HL-60/S4 treated with phorbol 12-myristate 13-acetate at 8.2 ng/mL for 4 days and 3 days (cell line): Measurements from ENCODE around the gene BABAM2.

Source experiments
- in situ Hi-C: fragments of 300-500 bp; cut with MboI; formaldehyde crosslinking; loops from 2 replicates; pipeline ENCODE4 v1.15.0; 2022; ENCODE audit warnings: low sequenced_read_pairs

The BABAM2 gene

DNA sequence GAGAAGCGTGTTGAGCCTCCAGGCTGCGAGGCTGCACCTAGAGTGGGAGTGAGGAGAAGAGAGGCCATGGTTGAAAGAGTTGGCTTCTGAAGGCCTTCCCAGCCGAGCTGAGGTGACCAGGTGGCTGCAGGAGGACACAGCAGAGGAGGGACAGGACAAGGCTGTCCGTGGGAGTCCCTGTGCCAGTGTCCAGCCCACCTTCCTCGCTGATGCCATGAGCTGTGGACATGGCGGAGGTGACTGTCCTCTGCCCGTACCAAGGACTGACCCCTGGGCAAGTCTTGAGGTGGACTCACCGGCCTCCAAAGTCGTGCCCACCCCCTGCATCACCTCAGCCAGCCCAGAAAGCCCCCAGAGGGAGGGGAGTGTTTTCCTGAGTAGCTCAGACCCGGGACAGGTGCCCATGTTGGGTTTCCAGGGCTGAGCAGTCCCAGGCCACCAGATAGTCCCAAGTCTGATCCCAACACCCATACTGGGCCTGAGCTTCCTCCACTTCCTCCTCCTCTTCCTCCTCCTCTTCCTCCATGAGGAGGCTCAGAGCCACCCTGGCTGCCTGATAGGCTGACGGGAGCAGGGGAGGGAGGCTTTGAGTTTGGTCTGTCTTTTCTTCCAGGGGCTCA, 459.1 kb downstream of the BABAM2 start:
- in situ Hi-C loops: no loop called here

DNA sequence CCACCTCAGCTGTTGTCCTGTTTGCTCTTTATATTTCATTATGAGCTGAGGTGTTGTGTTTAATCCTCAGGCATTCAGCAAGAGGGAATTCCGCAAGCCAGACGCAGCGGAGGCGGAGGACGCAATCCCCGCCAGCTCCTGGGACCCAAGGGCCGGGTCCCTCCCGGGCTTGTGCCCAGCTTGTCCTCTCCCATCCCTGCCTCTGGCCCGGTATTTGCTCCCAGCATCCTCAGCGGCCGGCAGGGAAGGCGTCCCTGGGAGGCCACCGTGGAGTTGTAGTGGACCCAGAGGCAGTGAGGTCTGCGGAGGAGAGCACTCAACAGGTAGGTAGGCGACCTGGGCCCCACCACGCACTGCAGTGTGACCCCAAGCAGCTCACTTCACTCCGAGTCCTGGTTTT, 459.7 kb downstream of the BABAM2 start:
- in situ Hi-C loops: no loop called here

DNA sequence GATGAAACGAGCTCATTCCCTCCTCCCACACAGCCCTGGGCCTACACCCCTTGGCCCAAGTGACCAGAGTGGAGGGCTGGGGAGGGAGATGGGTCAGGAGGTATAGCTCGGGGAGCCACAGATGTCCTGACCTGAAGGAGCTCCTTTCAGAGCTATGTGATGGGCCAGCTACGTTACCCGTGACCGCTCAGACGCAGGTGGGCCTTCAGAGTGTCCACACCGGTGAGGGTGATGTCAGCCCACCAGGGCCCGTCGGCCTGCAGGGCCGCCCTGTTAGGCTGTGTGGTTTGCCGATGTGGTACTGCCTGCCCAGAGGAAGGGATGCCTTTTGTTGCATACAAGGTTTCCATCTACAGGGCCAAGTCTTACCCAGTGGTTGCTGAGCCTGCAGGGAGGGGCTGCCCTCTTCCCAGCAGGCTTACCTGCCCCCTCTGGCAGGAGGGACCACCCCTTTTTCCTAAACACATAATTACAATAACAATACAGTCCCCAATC, 460.3 kb downstream of the BABAM2 start:
- in situ Hi-C loops: no loop called here

DNA sequence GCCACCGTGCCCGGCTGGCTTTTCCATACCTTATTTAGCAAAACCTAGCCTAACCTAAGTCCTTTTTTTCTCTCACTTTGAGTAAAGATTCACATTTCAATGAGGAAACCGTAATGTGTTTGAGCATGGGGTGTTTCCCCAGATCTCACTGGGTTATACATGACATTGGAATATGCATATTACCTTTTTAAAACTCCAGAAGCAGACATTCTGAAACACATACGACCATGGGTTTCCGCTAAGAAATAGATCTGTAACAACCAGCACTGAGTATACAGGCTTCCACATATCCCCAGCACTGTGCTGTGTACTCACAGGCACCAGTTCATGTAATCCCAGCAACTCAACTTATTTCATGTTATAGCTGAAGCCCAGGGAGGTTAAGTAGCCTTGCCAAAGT, 461.1 kb downstream of the BABAM2 start:
- in situ Hi-C loops: no loop called here

DNA sequence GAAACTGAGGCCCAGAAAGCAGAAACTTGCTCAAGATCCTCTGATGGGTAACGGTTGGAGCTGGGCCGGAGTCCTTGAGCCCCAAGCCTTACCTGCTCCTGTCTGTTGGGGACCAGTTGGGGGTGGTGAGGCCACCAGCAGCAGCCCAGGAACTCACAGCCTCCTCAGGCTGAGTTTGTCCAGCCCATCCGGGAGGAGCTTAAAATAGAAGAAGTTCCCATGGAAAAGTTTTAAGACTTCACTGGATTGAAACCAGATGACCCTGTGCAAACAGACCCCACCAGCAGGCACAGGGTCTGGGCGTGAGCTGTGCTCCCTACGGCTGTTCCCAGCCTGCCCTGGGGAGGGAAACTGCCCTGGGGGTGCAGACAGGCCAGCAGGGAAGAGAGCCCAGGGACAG, 461.6 kb downstream of the BABAM2 start:
- in situ Hi-C loops: no loop called here

DNA sequence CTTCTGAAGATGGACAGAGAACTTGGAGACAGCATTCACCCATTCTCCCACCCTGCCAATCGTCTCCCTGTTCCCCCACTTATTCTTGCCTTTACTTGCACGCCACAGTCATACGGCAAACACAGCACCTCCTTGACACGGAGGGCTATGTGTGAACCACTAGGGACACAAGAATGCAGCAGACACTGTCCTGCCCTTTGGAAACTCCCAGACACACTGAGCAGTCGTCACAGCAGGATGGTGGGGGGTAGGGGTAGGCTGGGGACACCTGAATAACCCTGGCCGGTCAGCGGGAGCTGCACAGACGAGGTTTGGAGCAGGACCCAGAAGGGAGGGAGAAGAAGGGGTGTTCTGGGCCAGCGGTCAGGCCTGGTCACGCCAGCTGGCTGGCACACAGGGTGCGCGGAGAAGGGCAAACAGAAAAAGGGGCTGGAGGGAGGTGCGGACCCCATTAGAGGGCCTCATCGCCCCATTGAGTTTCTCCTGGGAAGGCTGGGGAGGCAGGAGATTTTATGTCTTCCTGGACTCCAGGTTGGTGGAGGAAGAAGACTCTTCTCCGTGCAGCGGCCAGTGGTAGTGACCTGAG, 462.2 kb downstream of the BABAM2 start:
- in situ Hi-C loops: no loop called here

DNA sequence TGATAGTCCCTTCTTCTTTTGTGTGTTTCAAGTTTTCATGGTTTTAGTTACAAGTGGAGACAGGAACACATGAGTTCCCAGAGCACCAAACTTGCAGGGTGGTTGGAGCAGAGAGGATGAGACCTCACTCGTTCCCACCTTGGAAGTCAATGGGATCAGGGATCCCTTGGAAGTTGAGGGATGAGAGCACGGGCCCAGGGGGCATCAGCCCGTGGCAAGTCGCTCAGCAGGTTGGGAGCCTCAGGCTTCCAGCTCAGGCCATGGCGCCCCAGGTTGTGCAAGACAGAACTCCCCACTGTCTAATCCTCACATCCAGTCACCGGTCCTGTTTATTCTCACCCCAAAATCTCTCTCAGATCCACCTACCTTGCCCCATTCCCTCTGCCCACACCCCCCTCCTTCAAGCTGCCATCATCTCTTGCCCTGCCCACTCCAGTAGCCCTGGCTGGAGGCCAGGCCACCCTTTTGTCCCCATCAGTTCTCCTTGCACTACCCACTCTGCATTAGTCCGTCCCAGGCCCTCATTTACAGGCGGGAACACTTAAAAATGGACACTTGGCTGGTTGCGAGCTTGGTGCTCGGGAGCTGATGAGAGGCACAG, 464.5 kb downstream of the BABAM2 start:
- in situ Hi-C loops: no loop called here

DNA sequence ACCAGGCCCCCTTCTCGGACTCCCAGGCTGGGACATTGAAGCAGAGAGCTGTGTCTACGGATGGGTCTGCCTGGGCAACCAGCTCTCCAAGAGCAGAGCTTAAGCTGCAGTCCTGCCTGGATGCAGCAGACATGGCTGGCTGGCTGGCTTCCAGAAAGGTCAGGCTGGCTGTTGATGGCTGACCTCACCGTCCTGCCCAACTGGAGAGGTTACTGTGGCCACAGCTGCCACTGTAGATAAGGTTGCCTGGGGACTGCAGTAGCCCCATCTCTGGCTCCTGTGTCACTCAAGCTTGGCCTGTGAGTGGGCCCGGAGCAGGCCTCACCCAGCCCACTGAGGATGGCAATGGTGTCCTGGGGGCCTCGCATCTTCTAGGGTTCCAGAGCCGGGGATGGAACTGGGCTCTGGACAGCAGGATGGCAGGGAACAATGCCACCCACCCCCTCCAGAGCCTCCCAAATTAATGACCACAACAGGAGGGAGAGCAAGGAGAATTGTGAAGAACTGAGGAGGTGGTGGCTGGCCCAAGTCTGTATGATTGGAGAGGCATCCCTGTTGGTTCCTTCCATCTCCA, 465.1 kb downstream of the BABAM2 start:
- in situ Hi-C loops: no loop called here

DNA sequence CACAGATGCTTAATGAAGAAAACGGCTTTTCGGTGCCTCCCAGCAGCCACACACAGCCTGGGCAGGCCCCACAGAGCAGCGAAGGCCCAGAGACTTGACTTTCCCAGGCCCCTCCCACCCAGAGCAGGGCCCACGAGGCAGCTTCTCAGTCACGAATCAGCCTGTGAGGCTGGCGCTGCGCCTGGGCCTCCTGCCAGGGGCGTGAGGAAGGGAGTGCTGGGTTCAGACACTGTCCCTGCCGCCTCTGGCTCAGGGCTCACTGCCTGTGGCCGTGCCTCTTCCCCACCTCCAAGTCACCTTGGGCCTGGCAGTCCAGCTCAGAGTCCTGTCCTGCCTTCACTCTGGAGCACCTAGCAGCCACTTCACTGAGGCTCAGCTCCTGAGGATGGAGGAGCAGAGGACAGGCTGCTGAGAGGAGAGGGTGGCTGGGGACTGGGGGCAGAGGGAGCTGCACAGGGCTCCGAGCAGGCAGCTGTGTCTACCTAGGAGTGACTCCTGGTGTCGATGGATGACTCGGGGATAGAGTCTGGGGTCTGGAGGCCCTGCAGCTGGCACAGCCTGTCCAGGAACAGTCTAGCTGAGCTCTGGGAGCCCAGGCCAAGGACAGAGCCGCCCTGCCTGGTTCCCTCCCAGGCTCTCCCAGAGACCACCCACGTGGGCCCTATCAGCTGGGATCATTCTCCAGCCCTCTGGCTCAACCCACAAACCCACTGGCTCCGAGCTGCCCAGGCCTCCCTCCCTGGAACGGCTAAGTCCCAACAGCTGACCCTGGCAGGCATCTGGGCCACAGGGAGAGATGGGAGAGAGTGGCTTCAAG, 465.8 kb downstream of the BABAM2 start:
- in situ Hi-C loops: no loop called here

DNA sequence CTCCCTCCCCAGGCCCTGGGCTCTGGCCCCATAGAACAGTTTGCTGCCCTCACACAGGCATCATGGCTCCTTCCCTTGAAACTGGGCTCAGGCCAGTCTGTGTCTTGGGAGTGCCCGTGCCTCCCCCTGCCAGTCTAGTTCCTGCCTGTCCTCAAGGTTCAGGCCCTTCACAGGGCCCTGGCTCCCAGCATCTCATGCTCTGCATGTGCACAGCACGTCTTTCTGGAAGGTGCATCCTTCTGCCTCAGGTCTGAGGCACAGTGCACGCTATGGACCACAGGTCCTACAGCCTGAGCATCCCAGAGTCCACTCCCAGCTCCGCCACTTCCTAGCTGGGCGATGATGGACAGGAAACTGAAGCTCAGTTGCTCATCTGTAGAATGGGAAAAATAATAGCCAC, 466.5 kb downstream of the BABAM2 start:
- in situ Hi-C loops: no loop called here

DNA sequence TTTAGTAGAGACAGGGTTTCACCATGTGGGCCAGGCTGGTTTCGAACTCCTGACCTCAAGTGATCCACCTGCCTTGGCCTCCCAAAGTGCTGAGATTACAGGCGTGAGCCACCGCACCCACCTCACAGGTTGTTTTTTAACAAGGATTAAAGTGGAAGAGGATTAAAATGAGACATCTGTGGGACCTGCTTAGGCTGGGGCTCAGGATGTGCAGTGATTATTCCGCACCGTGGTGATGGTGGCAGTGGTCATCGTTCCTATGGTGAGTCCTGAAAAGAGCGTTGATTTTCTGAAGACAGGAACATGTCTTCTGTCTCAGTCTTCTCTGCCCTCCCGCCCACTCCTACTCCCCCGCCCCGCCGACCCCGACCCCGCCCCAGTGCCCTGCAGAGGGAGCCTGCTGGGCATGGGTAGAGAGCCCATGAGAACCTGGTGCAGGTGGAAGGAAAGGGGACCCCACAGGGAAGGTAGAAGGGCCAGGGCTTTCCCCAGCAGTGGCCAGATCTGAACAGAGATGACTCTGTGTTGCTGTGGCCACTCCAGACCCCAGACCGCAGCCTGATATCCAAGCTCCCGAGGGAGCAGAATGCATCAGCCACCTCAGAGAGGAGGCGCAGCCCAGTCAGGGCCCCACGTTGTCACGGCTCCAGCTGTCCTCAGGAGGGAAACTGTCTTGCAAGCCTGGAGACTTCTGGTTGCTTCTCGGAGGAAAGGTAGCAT, 467.6 kb downstream of the BABAM2 start:
- in situ Hi-C loops: no loop called here

DNA sequence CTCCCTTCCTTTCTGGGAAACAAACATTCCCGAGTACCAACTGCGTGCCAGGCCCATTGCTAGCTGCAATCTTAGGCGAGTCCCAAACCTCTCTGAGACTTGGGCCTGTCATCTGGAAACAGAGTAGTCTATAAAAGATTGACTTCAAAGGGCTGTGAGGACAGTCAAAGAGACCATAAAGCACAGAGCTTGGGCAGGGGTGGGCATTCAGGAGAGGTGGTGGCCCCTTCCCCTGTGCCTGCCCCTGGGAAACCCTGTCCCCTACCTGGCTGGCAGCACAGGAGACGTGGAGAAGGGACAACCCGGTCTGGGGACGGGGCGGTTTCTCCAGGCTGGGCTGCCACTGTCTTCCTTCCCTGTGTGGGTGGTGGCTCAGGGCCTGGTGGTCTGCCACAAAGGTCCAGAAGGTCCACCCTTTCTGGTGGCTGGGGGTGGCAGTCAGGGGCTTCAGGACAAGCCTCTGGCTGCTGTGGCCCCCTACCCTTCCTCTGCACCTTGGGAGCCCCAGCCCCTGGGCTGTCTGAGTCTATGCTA, 468.2 kb downstream of the BABAM2 start:
- in situ Hi-C loops: no loop called here

DNA sequence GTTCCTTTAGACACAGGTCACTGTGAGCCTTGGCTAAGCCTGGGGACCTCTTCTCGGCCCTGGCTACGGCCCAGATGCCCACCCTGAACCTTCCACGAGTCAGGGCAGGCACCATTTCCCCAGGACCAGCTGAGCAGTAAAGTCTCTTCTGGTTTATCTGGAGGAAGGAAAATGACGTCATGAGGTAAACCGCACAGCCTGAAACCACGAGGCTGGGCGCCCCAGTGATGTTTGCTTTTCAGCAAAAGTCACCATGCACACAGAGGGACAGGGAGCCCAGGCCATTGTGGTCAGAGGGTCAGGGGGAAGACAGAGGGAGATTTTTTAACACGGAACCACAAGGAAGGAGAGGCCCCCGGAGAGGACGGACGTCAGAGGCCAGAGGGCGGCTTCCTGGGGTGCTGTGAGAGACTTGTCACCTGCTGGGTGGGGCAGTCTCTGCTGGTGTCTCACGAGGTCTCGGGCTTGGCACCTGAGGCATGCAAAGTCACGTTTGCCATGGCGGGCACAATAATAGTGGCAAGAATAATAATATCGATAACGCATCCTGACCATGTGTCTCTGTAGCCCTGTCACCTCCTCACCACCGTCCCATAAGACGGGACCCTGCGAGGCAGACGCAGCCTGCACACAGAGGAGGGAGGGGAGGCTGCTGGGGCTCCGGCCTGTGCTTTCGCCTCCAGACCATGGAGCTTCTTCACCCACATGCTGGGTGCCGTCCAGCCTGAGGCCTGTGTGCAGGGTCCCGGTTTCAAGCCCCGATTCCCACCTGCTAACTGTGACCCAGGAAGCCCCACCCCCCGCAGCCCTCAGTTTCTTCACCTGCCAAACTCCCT, 468.9 kb downstream of the BABAM2 start:
- in situ Hi-C loops: no loop called here

DNA sequence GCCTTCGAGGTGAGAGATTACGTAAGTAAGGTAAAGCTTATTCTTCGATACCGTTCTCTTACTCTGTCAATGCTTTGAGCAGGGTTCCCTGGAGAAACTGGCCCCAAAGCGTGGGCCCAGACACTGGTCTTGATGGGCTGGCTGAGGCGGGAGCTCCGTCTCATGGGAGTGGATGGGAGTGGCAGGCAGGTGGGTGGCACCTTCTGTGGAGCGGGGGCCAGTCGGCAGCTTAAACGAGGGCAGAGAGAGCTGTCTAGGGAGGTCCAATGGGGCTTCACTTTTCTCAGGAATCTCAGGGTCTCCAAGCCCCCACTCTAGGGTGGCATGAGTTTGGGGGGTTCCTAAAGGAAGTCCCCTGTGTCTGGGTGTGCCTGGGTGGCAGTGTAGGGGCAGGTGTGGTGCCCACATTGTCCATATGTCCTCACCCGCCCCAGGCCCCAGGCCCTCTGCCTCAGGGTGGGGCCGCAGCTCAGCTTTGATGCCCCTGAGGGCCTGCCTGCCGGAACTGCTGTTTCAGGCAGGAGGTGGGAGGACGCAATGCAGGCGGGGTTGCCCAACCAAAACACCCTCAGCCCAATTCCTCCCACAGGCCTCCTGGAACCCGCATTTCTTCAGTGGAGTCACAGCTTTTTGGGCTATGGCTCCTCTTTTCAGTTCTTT, 469.7 kb downstream of the BABAM2 start:
- in situ Hi-C loops: no loop called here

DNA sequence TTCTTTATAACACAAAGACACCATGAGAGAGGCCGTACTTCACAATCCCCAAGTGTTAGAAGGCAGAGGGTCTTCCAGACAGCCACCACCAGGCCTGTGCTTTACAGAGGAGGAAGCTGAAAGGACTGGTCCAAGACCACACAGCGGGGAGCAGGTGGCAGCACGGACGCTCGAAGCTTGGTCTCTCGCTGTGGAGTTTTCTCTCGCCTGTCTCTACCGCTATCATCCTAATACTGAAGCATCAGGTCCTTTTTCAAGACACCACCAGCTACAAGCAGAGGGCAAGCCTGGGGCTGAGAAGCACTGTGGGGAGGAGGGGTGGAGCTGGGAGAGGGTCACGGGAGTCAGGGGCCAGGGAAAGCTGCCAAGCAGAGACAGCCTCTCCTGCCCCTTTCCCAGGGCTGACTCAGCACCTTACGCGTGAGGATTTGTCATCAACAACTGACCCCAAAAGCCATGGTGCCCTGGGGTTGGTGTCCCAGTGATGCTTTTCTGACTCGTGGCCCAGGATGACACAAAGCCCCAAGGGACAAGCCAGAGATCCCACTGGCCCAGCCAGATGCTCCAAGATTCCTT, 470.3 kb downstream of the BABAM2 start:
- in situ Hi-C loops: no loop called here

DNA sequence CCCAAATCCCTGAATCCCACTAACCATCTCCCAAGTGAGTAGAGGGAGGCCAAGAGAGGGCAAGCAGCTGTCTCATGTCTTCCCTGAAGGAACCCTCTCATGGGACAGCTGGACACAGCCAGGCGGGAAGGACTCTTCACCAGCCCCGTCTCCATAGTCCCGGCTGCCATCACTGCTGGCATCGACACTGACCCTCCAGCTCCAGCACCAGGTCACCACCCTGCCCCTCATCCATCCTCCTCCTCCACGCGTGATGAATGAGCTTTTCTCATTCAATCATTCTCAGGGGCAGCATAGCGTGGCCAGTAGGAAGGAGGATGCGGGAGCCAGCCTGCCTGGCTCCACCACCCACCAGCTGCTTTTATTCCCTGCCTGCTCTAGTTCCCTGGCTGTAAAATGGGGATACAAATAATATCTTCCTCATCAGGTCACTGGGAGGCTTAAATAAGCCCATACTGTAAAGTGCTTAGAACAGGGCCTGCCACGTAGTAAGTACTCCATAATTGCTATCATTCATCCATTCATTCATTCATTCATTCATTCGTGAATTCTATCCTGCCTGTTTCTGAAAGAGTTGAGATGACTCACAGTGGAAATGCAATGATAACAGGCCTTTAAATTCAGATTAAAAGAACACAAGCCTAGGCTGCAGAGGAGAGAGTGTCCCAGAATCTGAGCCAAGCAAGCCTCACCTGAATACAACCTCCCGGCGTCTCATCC, 471.6 kb downstream of the BABAM2 start:
- in situ Hi-C loops: no loop called here

DNA sequence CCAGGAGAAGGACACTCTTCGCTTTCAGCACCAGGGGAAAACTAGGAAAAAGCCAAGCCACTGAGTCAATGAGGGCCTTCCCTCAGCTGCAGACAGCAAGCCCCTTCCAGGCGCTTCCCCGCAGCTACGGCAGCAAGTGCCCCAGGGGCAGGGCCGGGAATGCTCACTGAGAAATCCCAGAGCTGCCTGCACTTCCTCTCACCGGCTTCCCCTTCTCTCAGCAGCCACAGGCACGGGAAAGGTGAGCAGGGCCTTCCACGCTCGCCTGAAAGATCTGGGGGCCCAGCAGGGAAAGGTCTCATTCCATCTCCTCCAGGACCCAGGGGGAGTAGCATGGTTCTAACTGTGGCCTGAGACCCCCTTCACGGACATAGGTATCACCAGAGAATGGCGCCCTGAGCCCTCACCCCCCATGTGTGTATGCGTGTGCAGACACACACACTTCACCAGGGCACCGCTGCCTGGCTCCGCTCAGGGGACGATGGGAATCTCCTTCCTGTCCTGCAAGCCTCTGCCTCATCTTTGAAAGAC, 472.5 kb downstream of the BABAM2 start:
- in situ Hi-C loops: no loop called here
